Measurements from ENCODE around the gene MRPL22.

- TF ChIP-seq CTCF (IDR thresholded peaks at IDR 0.05) = no peak
- no peak for TF ChIP-seq EZH2 (IDR thresholded peaks at IDR 0.05)
- no peak for TF ChIP-seq EZH2phosphoT487 (IDR thresholded peaks at IDR 0.05)
Measured at GRCh38 chr5:154984946-154985516, 44.2 kb downstream of the MRPL22 start.

Data from neural progenitor cell (in vitro differentiated cells).